NCI-H2171 (cell line): ENCODE data around the gene ATP13A5.

Experiments
- DNase-seq: peaks from one replicate; lab custom pipeline; 2025; lab: John Stamatoyannopoulos, UW

Gene ATP13A5

DNA sequence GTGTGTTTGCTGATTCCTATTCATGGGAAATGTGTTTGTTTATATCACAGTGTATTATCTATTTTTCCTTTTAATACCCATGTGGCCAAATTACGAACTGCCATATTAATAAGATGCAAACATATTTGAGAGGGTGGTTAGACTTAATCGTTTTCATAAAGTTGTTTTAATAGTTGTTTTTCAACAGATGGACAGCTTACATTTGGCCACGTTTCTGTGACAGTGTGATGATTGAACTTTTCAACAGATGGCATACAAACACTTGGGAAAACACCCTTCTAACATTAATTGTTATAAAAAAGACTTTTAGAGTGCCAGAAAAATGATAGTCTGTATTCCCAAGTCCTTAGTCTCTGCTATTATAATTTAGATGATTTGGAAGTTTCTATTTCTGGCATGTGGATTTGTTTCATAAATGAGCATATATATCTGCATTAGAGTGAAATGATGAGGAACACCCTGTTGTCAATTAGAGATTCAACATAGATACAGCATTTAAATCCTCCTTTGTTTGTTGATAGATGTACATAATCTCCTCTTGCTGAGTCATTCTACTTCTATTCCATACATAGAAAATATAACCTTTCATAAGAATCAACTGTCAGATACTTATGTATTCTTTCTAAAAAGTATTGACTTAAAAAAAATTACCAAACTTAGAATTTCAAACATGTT, 124.4 kb downstream of the ATP13A5 start:
- DNase-seq = no peak

DNA sequence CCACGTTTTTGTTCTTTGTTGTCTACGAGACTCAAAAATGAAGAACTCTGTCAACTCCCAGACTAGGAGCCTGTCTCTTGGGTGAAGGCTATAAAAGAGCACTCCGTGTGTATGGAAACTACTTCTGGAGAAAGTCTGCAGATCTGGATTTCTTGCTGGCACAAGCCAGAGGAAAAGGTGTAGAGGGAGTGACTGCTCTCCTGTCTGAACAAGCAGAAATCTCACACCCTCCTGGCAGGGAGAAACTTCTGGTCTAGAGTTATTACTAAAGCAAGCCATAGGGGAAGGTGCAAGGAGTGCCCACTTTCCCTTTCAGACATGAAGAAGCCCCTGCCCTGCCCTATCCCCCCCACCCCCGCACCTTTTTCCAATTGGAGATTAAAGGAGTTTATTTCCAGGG, 128.1 kb downstream of the ATP13A5 start:
- DNase-seq = no peak

DNA sequence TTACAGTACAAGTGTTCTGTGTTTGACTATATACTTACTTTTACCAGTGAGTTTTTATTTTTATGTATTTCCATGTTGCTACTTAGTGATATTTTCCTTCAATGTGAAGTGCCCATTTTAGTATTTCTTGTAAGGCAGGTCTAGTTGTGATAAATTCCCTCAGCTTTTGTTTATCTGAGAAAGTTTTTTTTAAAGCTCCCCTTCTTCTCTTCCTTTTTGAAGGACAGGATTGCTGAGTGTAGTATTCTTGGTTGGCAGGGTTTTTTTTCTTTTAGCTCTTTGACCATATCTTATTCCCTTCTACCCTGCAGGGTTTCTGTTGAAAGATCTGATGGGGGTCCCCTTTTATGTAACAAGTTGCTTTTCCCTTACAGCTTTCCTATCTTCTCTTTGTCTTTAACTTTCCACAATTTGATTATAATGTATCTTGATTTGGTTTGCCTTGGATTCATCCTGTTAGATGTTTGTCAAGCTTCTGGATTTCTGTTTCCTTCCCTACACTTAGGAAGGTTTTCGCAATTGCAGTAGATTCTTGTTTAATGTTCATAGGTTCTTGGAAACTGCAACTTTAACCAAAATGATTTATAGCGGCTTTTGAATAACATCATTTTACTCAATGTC, 129.6 kb downstream of the ATP13A5 start:
- peak; percentile 3 for DNase-seq

DNA sequence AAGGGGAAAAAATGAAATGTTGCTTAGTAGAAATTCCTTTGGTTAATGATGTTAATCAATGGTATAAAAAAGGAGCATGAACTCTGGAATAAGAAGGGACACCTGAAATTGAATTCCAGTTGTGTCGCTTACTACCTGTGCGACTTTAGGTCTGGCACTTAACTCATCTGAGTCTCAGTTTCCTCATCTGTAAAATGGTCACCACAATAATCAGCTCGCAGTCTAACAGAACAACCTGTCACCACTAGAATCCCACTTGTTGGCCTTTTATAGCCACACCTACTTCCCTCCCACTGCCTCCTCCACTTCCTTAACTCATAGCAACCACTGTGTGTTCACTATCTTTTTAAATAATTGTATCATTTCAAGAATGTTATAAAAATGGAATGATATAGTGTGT, 135.0 kb downstream of the ATP13A5 start:
- DNase-seq = no peak

DNA sequence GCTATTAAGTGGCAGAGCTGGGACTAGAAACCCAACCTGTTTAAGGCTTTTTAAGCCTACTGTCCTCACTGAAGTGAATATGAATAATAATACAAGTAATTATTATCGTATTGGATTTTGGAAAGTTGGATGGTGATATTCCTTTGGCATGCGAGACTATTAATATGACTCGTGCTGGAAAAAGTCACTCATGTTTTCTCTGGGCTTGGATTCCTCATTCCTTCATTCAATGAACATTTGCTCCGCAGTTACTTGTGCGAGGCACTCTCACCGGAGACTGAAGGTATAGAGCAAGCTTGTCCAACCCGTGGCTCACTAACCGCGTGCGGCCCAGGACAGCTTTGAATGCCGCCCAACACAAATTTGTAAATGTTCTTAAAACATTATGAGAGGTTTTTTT, 136.8 kb downstream of the ATP13A5 start:
- no peak for DNase-seq

DNA sequence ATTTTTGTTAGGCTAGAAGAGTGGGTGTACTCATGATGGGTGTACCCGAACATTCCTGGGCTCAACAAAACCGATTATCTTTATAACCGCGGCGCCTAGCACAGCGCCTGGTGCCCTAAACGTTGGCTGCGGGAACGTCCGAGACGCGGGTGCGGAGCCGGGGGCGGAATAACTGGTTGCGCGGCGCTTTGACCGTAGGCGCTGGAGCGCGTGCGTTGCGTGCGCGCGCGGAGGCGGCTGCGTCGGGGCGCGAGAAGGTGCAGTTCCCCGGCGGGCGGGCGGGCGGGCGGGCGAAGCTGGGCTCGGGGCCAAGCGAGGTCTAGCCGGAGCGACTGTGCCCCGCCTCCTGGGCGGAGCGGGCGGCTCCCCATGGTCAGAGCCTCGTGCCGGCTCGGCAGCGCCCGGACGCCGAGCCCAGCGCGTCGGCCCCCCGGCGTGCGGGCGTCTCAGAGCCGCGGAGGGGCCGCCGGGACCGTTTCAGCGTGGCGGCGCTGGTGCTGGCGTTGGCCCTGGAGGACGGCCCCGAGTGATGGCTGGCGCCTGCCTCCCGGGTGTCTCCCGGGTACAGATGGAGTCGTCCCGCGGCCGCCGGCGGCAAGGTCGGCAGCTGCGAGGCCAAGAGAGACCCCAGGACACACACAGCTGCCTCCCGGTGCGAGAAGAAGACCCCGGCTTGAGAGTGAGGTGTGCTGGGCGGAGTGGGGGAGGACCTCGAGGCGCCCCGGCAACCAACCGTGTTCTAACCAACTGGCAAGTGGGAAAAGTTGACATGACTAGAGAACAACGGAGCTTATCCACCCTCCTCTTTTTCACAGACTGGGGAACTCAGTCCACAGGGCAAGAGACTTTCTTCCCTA, 137.5 kb downstream of the ATP13A5 start, which contains the start of gene PLAAT1:
TSS of gene PLAAT1 (plus strand) at position 373 of the 857 bp plus-strand sequence. CDS start 14,429 bp downstream, outside the sequence.
- peak; percentile 83 for DNase-seq

DNA sequence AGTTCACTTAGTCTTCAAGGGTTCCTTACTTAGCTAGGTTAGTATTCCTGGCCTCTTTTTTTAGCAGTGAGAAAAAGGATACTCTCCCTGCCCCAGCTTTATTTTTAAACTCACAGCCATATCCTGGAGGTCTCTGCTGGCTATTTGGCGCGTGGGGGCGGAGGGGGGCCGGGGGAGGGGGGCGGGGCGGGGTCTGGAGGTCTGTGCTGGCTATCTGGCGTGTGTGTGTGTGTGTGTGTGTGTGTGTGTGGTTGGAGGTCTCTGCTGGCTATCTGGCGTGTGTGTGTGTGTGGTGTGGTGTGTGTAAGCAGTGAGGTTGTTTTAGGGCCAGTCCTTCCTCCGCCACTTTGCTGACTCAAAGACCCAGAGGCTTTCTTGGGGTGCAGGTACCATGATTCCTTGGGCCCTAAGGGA, 138.1 kb downstream of the ATP13A5 start:
- no peak for DNase-seq

DNA sequence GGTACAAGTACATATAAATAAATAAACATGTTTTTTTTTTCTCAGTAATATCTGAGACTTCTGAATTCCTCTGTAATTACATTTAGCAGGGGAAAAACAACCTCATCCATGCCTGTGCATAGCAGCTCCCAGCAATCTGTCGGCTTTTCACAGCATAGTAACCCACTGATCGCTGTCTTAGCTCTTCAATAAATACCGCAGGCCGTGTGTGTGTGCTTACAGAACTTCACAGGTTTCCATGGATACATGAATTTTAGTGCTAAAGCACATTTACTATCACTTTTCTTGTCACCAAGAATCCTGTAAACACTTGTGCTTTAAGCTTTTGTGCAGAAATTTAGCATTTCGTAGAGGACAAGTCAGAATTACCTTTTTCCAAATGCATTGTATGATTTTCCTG, 141.5 kb downstream of the ATP13A5 start:
- no peak for DNase-seq

DNA sequence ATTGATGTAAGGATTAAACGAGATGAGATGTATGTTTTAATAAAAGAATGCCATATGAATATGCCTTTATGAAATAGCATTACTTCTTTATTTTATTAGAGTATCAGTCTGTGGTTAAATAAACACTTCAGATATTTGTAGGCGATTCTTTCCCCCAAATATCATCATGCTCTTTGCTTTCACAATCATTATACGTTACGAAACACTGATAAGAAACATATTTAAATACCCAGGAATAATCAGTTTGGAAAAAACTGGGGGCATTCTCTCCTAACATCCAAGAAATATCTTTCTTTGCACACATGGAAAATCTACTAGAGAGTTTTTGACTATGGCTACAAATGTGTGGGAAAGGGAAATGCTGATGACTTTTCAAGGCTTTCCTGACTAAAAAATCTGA, 142.0 kb downstream of the ATP13A5 start:
- DNase-seq = no peak

DNA sequence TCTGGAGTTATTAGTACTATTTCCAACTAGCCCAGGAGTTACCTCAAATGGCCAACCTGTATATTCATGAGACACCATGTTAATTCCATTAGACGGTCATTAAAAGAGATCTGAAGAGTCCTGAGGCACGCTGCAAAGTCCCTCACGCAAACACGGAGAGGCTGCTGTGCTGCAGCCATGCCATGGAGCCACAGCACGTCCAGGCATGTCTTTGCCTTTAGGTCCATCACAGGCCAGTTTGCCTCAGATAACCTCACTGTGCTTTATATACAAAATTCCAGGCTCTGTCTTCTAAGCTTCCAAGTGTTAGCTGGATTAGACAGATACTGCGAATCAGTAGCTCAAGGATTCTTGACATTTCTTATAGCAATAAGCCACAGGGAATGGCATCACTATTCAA, 147.4 kb downstream of the ATP13A5 start:
- DNase-seq = no peak

DNA sequence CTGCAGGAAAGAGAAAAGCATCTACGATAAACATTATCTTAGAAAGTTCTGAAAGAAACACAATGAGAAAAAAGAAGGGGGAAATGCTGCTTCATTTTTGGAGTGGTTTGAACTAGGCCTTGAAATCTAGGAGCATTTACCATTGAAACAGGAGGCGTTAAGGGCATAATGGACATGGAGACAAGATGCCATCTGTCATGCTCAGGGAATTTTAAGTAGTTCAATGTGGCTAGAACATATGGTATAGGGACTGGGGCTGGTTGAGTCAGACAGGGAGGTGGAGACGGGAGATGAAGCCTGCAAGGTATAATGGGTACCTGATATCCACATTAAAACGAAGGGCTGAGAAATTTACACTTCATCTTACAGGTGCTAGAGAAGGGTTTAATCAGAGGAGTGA, 147.9 kb downstream of the ATP13A5 start:
- peak; percentile 93 for DNase-seq

DNA sequence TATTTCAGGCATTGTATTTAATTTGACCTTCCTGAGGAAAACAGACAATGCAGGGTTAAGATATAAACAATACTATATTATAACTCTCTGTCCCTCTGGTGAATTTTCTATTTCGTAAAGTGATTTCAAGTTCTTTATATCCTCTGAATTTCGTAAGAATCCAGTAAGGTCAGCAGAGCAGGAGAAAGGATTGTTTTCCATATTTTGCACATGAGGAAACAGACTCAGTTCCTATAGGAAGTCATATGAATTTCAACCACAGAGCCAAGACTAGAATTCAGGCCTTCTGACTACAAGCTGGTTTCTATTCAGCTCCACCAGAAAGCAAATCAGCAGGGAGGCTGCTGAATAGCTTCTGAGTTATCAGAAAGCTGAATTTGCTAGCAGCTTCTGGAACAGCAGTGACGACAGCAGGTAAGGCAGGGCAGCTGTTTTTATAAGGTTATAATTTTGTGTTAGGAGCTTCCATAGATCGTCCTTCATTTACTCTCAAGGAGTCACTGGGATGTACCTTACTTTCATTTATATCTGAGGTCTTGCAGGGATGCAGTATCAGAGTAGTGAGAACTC, 148.6 kb downstream of the ATP13A5 start:
- no peak for DNase-seq

DNA sequence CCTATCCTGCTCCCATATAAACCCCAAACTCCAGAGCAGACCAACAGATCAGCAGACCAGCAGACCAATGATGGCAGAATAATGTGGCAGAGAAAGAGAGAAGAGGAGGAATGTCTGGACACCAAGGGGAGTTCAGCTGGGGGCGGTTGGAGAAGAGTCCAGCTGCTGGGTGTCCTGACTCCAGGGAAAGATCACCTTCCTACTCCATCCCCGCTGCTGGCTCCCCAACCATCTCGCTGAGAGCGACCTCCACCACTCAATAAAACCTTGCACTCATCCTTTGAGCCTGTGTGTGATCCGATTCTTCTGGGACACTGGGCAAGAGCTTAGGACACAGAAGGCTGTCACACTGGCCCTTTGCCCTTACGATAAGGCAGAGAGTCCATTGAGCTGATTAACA, 150.3 kb downstream of the ATP13A5 start:
- DNase-seq = no peak

DNA sequence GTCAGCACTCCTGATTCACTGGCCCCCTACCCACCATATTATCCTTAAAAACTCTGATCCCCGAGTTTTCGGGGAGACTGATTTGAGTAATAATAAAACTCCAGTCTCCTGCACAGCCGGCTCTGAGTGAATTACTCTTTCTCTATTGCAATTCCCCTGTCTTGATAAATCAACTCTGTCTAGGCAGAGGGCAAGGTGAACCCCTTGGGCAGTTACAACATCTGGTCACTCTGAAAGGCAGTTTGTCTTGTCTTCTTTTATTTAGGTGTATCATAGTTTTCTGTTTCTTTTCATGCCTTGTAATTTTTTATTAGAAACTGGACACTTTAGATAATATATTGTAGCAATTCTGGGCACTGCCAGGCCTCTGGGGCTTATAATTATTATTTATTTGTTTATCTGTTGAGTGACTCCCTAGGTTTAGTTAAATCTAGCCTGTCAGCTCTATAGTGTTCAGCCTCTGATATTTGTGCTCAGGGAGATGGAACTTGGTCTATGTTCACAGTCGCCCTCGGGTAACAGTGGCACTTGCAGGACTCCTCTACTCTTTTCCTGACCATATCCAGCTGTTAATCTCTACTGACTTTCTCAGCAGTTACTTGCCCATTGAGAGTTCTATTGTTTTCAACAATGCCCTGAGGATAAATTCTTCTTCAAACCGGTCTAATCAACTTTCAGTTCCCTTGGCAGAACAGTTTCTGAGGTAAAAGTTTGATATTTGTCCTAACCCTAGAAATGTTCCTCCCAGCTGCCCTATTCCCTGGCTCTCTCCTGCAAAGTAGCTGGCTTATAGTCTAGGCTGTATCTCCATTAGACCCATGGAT, 153.0 kb downstream of the ATP13A5 start:
- DNase-seq = no peak
